ENCODE data around the gene RMDN2.
"Not testable (repeated sequence)": the region's sequence is repeated elsewhere in the genome, so short reads cannot be mapped to it uniquely, and the experiment has no call there.

The RMDN2 gene

DNA sequence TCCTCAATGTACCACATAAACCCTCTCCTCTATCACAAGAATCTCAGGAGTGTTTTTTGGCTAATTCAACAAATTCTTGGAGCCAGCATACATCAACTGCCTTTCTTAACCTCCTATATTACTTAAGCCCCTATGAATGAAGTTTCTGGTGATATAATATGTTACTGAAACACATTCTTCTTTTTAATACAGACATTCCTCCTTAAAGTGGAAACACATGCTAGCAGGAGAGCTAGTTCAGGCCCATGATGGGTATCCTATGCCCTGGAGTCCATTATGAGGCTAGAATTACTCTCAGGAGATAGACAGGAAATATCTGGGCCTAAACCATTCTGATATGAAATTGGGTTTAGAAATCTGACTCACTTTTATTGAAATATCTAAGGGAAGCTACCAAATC, 26.6 kb upstream of the RMDN2 start:
- no peak for DNase-seq (ENCODE audit: low read depth, low spot score)

DNA sequence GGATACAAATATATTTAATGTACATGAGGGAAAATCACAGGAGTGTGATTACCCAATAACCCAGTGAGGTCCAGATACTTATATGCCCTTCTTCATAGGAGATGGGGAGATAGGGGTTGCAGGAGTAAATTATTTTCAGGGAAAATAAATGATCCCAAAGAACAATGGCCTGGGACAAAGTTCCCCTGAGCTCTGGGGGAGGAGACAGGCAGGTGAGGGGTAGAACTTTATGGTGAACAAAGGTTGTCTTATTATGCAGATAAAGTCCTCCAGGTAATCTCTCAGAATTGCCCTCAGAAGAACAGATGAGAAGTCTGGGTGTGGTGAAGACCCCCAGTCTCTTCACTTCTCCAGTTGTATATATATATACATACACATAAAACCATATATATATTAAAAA, 22.1 kb upstream of the RMDN2 start:
- DNase-seq (ENCODE audit: low read depth, low spot score): no peak

GRCh38 chr2:37904425-37904824, 20.7 kb upstream of the RMDN2 start:
- no peak for DNase-seq (ENCODE audit: low read depth, low spot score)

GRCh38 chr2:37904993-37905392, 20.1 kb upstream of the RMDN2 start:
- DNase-seq (ENCODE audit: low read depth, low spot score): no peak

DNA sequence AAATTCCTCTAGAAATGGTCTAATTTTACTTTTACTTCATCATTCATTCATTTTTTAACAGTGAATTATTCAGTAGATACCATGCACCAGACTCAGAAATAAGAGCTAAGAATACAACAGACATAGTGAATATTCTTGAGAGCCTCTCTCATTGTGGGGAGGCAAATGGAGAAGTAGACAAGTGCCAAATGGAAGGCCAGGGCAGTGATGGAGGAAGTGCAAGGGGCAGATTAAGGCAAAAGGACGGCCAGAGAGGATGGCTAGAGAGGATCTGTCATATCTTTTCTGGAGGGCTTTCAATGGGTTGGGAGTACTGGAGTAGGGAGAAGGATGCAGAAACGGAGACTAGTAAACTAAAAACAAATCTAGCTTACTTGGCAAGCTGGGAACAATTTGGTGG, 19.0 kb upstream of the RMDN2 start:
- DNase-seq (ENCODE audit: low read depth, low spot score): no peak

GRCh38 chr2:37907501-37908225, 17.4 kb upstream of the RMDN2 start:
- no peak for DNase-seq (ENCODE audit: low read depth, low spot score)

GRCh38 chr2:37911296-37911873, 13.7 kb upstream of the RMDN2 start:
- DNase-seq (ENCODE audit: low read depth, low spot score): no peak

DNA sequence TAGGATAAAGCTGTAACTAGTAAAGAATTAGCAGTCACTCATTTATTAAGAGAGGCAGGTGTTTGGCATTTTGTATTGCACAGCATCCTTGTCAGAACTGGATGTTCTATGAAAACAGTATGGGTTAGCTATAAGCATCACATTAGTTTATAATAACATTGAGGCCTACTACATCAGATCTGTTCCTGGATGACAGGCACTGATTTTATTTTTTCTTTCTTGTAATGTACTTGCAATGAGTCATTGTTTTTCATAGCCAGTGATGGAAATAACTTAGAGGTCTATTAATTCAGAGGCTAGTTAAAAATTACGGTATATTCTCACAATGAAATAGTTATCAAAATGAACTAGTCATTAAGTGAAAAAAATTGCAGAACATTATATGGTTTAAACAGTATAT, 13.0 kb upstream of the RMDN2 start:
- no peak for DNase-seq (ENCODE audit: low read depth, low spot score)

GRCh38 chr2:37912616-37913015, 12.5 kb upstream of the RMDN2 start:
- no peak for DNase-seq (ENCODE audit: low read depth, low spot score)

DNA sequence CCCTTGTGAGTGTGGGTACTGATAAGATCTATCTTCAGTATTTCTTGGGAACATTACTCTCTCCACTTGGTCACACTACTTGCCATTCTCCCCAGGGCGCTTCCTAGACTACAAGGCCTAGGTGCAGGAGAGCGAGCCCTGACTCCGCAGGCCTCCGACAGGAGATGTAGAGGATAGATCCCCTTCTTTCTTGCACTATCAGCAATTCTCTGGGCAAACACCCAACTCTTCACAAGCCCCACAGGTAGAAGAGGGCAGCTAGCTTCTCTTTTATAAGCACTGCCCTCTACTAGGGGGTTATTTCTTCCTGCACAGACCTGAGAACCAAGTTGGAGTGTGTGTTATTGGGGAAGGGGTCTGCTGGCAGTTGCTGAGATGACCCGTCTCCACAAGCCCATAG, 10.7 kb upstream of the RMDN2 start:
- DNase-seq (ENCODE audit: low read depth, low spot score): no peak

GRCh38 chr2:37915773-37916172, 9.3 kb upstream of the RMDN2 start:
- DNase-seq (ENCODE audit: low read depth, low spot score): no peak

DNA sequence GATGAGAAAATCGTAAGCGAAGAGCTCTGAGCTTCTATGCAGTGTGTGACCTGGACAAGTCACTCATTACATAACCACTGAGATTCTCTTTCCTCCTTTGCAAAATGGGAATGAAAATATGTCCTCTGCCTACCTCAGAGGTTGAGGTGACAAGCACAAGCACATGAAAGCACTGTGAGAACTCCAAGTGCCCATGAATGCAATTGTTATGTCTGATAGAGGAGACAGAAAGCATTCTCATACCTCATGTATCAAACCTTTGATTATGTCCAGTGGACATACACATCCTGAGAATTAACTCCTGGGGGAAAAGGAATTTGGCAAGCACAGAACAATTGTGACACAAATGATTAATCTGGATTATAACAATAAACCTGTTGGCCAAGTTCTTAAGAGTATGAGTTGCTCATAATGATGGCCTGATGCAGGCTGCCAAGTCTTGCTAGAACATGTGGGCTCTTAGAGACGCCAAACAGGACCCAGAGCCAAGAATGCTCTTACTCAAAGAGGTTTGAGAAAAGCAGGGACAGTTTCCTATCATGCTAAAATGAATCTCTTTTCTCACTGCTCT, 8.5 kb upstream of the RMDN2 start:
- DNase-seq (ENCODE audit: low read depth, low spot score): no peak

GRCh38 chr2:37917281-37918228, 7.5 kb upstream of the RMDN2 start:
- DNase-seq (ENCODE audit: low read depth, low spot score): no peak

DNA sequence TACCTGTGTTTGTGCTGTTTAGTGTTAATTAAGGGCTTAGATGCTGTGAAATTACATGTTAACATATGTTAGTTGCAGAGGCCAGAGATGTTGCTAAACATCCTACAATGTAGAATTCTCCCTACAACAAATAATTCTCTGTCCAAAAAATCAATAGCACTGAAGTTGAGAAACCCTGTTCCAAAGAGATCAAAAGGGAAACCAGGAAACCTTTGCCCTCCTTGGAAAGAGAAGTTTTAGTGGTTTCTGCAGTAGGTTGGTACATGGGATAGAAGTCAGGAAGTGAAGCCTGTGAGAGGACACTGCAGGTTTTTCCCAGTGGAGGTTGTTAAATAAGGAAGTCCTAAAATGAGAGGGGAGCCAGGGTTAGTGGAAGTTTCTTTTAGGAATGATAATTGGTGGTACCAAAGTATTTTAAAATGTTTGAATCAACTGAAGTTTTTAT, 6.3 kb upstream of the RMDN2 start:
- DNase-seq (ENCODE audit: low read depth, low spot score): no peak

DNA sequence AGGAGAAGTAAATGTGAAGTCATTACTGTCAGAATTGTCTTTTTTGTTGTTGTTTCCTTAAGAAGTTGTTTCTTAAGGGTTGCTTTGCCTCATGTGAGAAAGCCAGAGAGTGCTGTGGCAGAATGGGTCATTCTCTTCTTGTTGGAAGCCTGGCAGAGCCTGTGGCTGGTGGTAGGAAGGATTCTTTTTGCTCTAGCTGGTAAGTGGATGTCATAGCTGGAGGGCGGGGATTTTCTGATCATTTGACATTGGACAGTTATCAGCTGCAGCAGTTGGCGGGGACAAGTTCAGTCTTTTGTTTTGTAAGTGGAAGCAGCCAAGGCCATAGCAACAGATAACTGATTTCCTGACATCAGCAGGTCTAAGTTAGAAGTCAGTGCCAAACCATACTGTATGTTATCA, 5.5 kb upstream of the RMDN2 start:
- DNase-seq (ENCODE audit: low read depth, low spot score): no peak

DNA sequence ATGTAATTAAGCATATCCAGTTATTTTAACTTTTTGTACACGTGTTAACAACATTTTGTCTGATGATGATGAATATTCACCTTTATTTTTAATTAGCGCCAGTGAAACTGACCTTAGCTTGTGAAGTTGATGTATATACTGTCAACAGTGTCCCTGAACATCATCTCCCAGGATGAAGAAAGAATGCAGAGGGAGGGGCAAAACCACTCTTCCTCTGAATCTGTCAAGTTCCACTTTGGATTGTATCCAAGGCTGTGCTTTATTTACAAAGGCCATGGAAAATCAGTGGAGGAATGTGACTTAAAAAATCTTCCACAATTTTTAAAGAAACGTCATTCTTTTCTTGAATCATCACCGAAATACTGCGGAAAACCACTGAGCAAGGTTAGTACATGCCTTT, 4.5 kb upstream of the RMDN2 start:
- DNase-seq (ENCODE audit: low read depth, low spot score): no peak

GRCh38 chr2:37921781-37922180, 3.3 kb upstream of the RMDN2 start:
- no peak for DNase-seq (ENCODE audit: low read depth, low spot score)

- DNase-seq (ENCODE audit: low read depth, low spot score): no peak
Observed at GRCh38 chr2:37923308-37924055, 1.6 kb upstream of the RMDN2 start.

GRCh38 chr2:37926635-37927034, 1.5 kb downstream of the RMDN2 start:
- no peak for DNase-seq (ENCODE audit: low read depth, low spot score)

- DNase-seq (ENCODE audit: low read depth, low spot score): no peak
Observed at GRCh38 chr2:37928377-37928776, 3.3 kb downstream of the RMDN2 start.

DNA sequence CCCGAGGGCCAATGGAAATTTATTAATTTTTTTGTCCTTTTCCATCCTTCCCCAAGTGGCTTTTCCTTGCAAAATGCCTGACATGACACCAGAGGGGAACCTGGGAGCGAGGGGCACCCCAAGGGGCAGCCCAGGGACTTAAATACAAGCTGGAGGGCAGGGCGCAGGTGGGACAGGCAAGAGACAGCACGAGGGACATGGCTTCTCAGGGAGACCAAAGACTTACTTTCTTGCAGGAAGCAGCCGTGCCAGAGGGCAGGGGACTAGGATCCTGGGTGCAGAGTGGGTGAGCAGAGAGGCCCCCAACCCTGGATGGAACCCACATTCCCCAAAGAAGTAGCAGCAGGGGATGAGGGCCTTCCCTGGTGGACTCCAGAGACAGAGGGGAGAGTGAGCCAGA, 5.3 kb downstream of the RMDN2 start:
- DNase-seq (ENCODE audit: low read depth, low spot score): not testable (repeated sequence)

Measured in smooth muscle cell of the brain vasculature (primary cell).